ENCODE results near the gene FRAS1.

- no peak for TF ChIP-seq CTCF (IDR thresholded peaks at IDR 0.05)
- no peak for TF ChIP-seq POLR2A (IDR thresholded peaks at IDR 0.05)
Measured at GRCh38 chr4:78556665-78557064, 499.5 kb downstream of the FRAS1 start.

Data from right lobe of liver (tissue), 4 donors.